Measurements from ENCODE around the gene MYL7.

Gene MYL7

DNA sequence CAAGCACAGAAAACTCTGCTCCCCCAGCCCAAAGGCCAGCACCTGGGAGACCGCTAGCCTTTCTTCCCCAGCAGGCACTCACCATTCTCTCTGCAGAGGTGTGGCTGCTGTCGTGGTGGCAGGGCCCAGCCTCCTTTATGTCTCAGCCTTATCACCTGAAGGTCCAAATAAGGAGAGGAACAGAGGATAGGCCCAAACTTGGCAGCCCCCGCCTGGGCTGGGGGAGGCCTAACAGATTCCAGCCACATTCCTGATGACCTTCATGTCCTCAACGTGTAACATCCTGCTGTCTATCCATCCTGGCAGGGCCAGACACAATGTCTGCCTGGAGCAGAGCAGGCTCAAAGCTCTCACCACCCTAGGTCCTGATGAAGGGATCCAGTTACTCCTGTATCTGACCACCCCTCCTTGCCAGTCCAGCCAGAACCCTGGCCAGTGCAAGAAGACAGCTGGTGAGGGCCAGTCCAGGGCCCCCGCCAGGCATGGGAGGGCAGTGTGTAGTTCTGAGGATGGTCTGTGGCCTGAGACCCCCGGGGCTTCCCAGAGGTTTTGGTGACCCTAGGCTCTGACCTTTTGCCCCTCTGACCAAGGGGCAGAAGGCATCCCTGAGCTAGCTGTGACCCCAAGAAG is at the start of gene MYL7:
TSS of gene MYL7 (minus strand) at position 112 of the 630 bp plus-strand sequence. CDS start at position 85, 27 bp downstream.
- Histone ChIP-seq H3K27ac (ENCODE audit: low read depth, low read length) (no peak within 1 kb of the TSS), H3K4me3 (ENCODE audit: low read length) (no peak within 1 kb of the TSS), H3K36me3 (ENCODE audit: control insufficient read depth, insufficient read depth, low read length) (no peaks in the 10 kb centered on the region), H3K27me3 (ENCODE audit: control insufficient read depth, insufficient read depth, low read length) (peaks cover 4% of the 10 kb centered on the region), H3K9ac (ENCODE audit: low read length) (no peak within 1 kb of the TSS), H3K4me1 (ENCODE audit: control insufficient read depth, insufficient read depth, low read length) (no peaks in the 10 kb centered on the region)

- no peaks in the 10 kb centered on the region for H3K27me3 ChIP-seq (ENCODE audit: control insufficient read depth, insufficient read depth, low read length)
- no peak overlapping the region for H3K9ac ChIP-seq (ENCODE audit: low read length)
- H3K27ac ChIP-seq (ENCODE audit: low read depth, low read length), result no peak overlapping the region
- H3K36me3 ChIP-seq (ENCODE audit: control insufficient read depth, insufficient read depth, low read length), result no peaks in the 10 kb centered on the region
- no peaks in the 10 kb centered on the region for H3K4me1 ChIP-seq (ENCODE audit: control insufficient read depth, insufficient read depth, low read length)
- H3K4me3 ChIP-seq (ENCODE audit: low read length), result no peak overlapping the region
Observed at GRCh38 chr7:44189993-44190872, 49.1 kb upstream of the MYL7 start.

- no peaks in the 10 kb centered on the region for H3K4me1 ChIP-seq (ENCODE audit: control insufficient read depth, insufficient read depth, low read length)
- H3K4me3 ChIP-seq (ENCODE audit: low read length), result no peak within 1 kb of the TSS
- no peak within 1 kb of the TSS for H3K27ac ChIP-seq (ENCODE audit: low read depth, low read length)
- H3K27me3 ChIP-seq (ENCODE audit: control insufficient read depth, insufficient read depth, low read length), result no peaks in the 10 kb centered on the region
- H3K9ac ChIP-seq (ENCODE audit: low read length), result no peak within 1 kb of the TSS
- H3K36me3 ChIP-seq (ENCODE audit: control insufficient read depth, insufficient read depth, low read length), result no peaks in the 10 kb centered on the region
Observed at GRCh38 chr7:44189286-44189992, 48.3 kb upstream of the MYL7 start, which contains the start of gene GCK. Gene GCK (minus strand): TSS chr7:44189439. CDS start chr7:44188953, 486 bp downstream.

DNA sequence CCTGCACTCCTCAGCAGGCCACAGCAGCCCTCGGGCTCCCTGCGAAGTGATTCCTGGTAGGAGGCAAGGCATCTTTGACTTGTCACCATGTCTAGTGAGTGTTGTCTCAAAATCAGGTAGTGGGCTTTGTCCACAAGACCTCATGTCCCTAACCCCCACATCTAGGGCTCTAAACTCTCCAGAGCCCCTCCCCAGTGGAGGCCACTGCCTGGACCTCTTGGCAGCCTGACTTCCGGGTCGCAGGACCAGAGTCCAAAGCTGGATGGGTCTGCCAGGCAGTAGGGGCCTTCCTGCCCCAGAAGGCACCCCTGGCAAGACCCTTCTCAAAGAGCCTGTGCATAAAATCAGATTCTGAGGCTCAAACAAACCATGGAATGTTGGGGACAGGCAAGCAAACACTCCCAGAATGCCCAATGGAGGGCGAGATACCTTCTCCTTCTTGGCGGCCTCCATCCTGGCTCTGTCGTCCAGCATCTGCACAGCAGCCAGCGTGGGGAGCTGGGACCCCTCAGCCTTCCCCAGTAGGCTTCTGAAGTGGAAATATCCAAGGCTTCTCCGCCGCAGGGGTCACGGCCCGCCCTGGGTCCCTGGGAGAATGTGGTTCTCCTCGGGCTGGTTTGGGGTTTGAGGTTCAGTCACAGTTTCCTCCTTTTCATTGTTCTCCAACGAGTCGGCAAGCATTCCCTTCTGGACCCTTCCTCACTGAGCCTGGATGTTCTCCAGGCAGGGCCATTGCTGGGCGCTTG is 47.5 kb upstream of the MYL7 start:
- Histone ChIP-seq H3K27ac (ENCODE audit: low read depth, low read length) (no peak overlapping the region), H3K4me1 (ENCODE audit: control insufficient read depth, insufficient read depth, low read length) (no peaks in the 10 kb centered on the region), H3K4me3 (ENCODE audit: low read length) (no peak overlapping the region), H3K27me3 (ENCODE audit: control insufficient read depth, insufficient read depth, low read length) (no peaks in the 10 kb centered on the region), H3K9ac (ENCODE audit: low read length) (no peak overlapping the region), H3K36me3 (ENCODE audit: control insufficient read depth, insufficient read depth, low read length) (no peaks in the 10 kb centered on the region)

- Histone ChIP-seq H3K27ac (ENCODE audit: low read depth, low read length) (no peak overlapping the region), H3K9ac (ENCODE audit: low read length) (no peak overlapping the region), H3K4me3 (ENCODE audit: low read length) (no peak overlapping the region), H3K27me3 (ENCODE audit: control insufficient read depth, insufficient read depth, low read length) (no peaks in the 10 kb centered on the region), H3K36me3 (ENCODE audit: control insufficient read depth, insufficient read depth, low read length) (no peaks in the 10 kb centered on the region), H3K4me1 (ENCODE audit: control insufficient read depth, insufficient read depth, low read length) (no peaks in the 10 kb centered on the region)
Observed at GRCh38 chr7:44187636-44188416, 46.7 kb upstream of the MYL7 start.

- H3K9ac ChIP-seq (ENCODE audit: low read length), result no peak overlapping the region
- H3K4me3 ChIP-seq (ENCODE audit: low read length), result no peak overlapping the region
- no peaks in the 10 kb centered on the region for H3K27me3 ChIP-seq (ENCODE audit: control insufficient read depth, insufficient read depth, low read length)
- no peaks in the 10 kb centered on the region for H3K36me3 ChIP-seq (ENCODE audit: control insufficient read depth, insufficient read depth, low read length)
- H3K4me1 ChIP-seq (ENCODE audit: control insufficient read depth, insufficient read depth, low read length), result no peaks in the 10 kb centered on the region
- H3K27ac ChIP-seq (ENCODE audit: low read depth, low read length), result no peak overlapping the region
Observed at GRCh38 chr7:44186736-44187135, 45.6 kb upstream of the MYL7 start.

DNA sequence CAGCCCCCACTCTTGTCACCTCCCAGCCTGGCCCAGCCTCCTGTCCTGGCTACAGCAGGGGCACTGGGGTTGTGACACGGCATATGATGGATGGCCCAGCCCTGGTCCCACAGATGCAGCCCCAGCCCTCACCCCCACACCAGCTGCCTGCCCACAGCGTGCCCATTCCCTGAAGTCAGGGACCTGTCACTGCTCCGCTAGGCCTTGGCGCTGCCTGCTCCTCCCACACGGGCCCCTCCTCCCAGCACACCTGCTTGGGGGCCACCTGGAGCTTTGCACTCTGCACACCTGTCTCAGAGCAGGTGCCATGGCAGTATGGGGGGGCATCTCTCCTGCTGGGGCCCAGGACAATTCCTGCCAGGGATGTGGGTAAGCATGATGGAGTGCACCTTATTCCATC is 44.6 kb upstream of the MYL7 start:
- H3K4me3 ChIP-seq (ENCODE audit: low read length), result no peak overlapping the region
- no peaks in the 10 kb centered on the region for H3K4me1 ChIP-seq (ENCODE audit: control insufficient read depth, insufficient read depth, low read length)
- no peaks in the 10 kb centered on the region for H3K27me3 ChIP-seq (ENCODE audit: control insufficient read depth, insufficient read depth, low read length)
- H3K36me3 ChIP-seq (ENCODE audit: control insufficient read depth, insufficient read depth, low read length), result no peaks in the 10 kb centered on the region
- H3K27ac ChIP-seq (ENCODE audit: low read depth, low read length), result no peak overlapping the region
- H3K9ac ChIP-seq (ENCODE audit: low read length), result no peak overlapping the region

GRCh38 chr7:44184873-44185446 is 43.8 kb upstream of the MYL7 start:
- Histone ChIP-seq H3K27ac (ENCODE audit: low read depth, low read length) (no peak overlapping the region), H3K9ac (ENCODE audit: low read length) (no peak overlapping the region), H3K4me1 (ENCODE audit: control insufficient read depth, insufficient read depth, low read length) (no peaks in the 10 kb centered on the region), H3K4me3 (ENCODE audit: low read length) (no peak overlapping the region), H3K36me3 (ENCODE audit: control insufficient read depth, insufficient read depth, low read length) (no peaks in the 10 kb centered on the region), H3K27me3 (ENCODE audit: control insufficient read depth, insufficient read depth, low read length) (no peaks in the 10 kb centered on the region)

GRCh38 chr7:44184206-44184872 is 43.2 kb upstream of the MYL7 start:
- Histone ChIP-seq H3K27ac (ENCODE audit: low read depth, low read length) (no peak overlapping the region), H3K4me1 (ENCODE audit: control insufficient read depth, insufficient read depth, low read length) (no peaks in the 10 kb centered on the region), H3K36me3 (ENCODE audit: control insufficient read depth, insufficient read depth, low read length) (no peaks in the 10 kb centered on the region), H3K9ac (ENCODE audit: low read length) (no peak overlapping the region), H3K27me3 (ENCODE audit: control insufficient read depth, insufficient read depth, low read length) (no peaks in the 10 kb centered on the region), H3K4me3 (ENCODE audit: low read length) (no peak overlapping the region)

GRCh38 chr7:44183386-44183785 is 42.3 kb upstream of the MYL7 start:
- Histone ChIP-seq H3K9ac (ENCODE audit: low read length) (no peak overlapping the region), H3K4me1 (ENCODE audit: control insufficient read depth, insufficient read depth, low read length) (no peaks in the 10 kb centered on the region), H3K27ac (ENCODE audit: low read depth, low read length) (no peak overlapping the region), H3K4me3 (ENCODE audit: low read length) (no peak overlapping the region), H3K27me3 (ENCODE audit: control insufficient read depth, insufficient read depth, low read length) (no peaks in the 10 kb centered on the region), H3K36me3 (ENCODE audit: control insufficient read depth, insufficient read depth, low read length) (no peaks in the 10 kb centered on the region)

DNA sequence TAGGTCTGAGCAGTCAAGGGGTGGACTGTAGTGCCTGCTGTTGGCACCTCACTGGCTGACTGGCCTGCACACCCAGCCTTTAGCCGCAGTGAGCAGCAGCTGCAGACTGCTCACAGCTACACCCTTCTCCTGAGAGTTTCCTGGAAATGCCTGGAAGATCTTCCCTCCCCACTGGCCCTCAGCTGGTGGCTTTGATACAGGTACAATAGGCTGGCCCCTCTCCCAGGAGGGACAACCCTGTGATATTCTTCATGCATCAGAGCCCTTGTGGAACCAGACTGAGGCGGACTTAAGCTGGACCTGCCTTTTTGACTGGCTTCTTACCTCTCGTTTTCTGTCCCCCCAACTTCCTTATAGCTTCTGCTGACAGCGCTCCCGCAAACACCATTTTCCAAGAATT is 41.7 kb upstream of the MYL7 start:
- no peak overlapping the region for H3K9ac ChIP-seq (ENCODE audit: low read length)
- H3K27me3 ChIP-seq (ENCODE audit: control insufficient read depth, insufficient read depth, low read length), result no peaks in the 10 kb centered on the region
- no peaks in the 10 kb centered on the region for H3K4me1 ChIP-seq (ENCODE audit: control insufficient read depth, insufficient read depth, low read length)
- H3K4me3 ChIP-seq (ENCODE audit: low read length), result no peak overlapping the region
- no peak overlapping the region for H3K27ac ChIP-seq (ENCODE audit: low read depth, low read length)
- H3K36me3 ChIP-seq (ENCODE audit: control insufficient read depth, insufficient read depth, low read length), result no peaks in the 10 kb centered on the region
